Upper lobe of left lung (tissue), 6 donors: ENCODE data around the gene ZNF627. TPM values are rescaled to one million over a fixed set of nuclear protein-coding genes. Genes with fewer than 3 reads are reported as not detected.
A peak's percentile ranks its signal among the peaks of the same experiment; 100 is the strongest.

Experiments used
- ATAC-seq, 2 donors: fragments of 200-7000 bp; cut with Tn5 transposase; one replicate each; pipeline ENCODE4 v1.9.1; 2022; ENCODE audit warnings: mild to moderate bottlenecking in 2 of 2, moderate library complexity in 2 of 2; ENCODE audit not compliant: low FRiP score in 2 of 2
- DNase-seq, 2 donors: peaks; one replicate each; pipeline ENCODE4 v3.0.0-alpha.2; 2019 to 2020
- H3K27ac ChIP-seq, 4 donors: fragments of 200-600 bp; sonication (generic); one replicate each; pipeline ENCODE4 v1.5.1; 2016 to 2019
- H3K27me3 ChIP-seq, 4 donors: fragments of 200-600 bp; sonication (generic); one replicate each; pipeline ENCODE4 v1.5.1; 2017 to 2019
- H3K36me3 ChIP-seq, 4 donors: fragments of 200-600 bp; sonication (generic); one replicate each; pipeline ENCODE4 v1.5.1; 2016 to 2019
- H3K4me1 ChIP-seq, 4 donors: fragments of 200-600 bp; sonication (generic); one replicate each; pipeline ENCODE4 v1.5.1; 2018 to 2019
- H3K4me3 ChIP-seq, 4 donors: fragments of 200-600 bp; sonication (generic); one replicate each; pipeline ENCODE4 v1.5.1; 2017 to 2019; ENCODE audit warnings: mild to moderate bottlenecking in 2 of 4, moderate library complexity in 1 of 4
- H3K9me3 ChIP-seq, 4 donors: fragments of 200-600 bp; sonication (generic); one replicate each; pipeline ENCODE4 v1.5.1; 2018 to 2019
- CTCF ChIP-seq, 6 experiments: fragments of 450-650 bp in 4 of 6; fragments of 200-600 bp in 2 of 6; sonication (generic) in 2 of 6; IDR thresholded peaks; one replicate each; pipeline ENCODE4 v1.5.1; 2016 to 2019; ENCODE audit warnings: antibody characterized with exemption in 6 of 6
- EP300 ChIP-seq, 4 donors: sonication (generic); formaldehyde crosslinking; IDR thresholded peaks; one replicate each; pipeline ENCODE4 v1.5.1; 2017; ENCODE audit warnings: antibody characterized with exemption in 4 of 4, control low read depth in 2 of 4
- POLR2A ChIP-seq, 4 donors: fragments of 450-650 bp; IDR thresholded peaks; one replicate each; pipeline ENCODE4 v1.5.1; 2016 to 2017; ENCODE audit warnings: antibody characterized with exemption in 4 of 4, mild to moderate bottlenecking in 2 of 4
- POLR2AphosphoS5 ChIP-seq, 2 donors: sonication (generic); formaldehyde crosslinking; IDR thresholded peaks; one replicate each; pipeline ENCODE4 v1.5.1; 2017; ENCODE audit warnings: antibody characterized with exemption in 2 of 2
- WGBS, 2 donors: methylation state at CpG; one replicate each; pipeline ENCODE4 v1.1.5; 2017 to 2018; 5-methylcytosine and 5-hydroxymethylcytosine counted together
- total RNA-seq, 6 donors: library from RNA; depleted of rRNA in 4 of 6; stranded (reverse); fragments of >200 nt in 4 of 6; gene quantifications; one replicate each; pipeline versions ENCODE4 v1.1.0 to v1.2.1, GENCODE V29; 2016 to 2021
- donor health status: DM: no; HTN: no; CAD: no; lungs with moderate emphysema.
- donor health status: DM: no; HTN: yes; CAD: no; lungs with severe emphysema.

The ZNF627 gene
- total RNA-seq, 6 donors from 2014 or later: 3.9 to 14.8 (median 10.2) TPM

GRCh38 chr19:11659612-11660011 is 62.3 kb downstream of the ZNF627 start:
- Histone ChIP-seq H3K27ac (no peak overlapping the region), H3K27me3 (no peaks in the 10 kb centered on the region), H3K4me3 (no peak overlapping the region), H3K9me3 (no peaks in the 10 kb centered on the region), H3K36me3 (no peaks in the 10 kb centered on the region), H3K4me1 (no peaks in the 10 kb centered on the region)
- WGBS, 2 donors: 98 to 100% methylated on average over 1 of the region's 1 CpG
- TF ChIP-seq CTCF (IDR thresholded peaks at IDR 0.05): peak in 1 of 6 experiments; percentile 6
- no peak for TF ChIP-seq POLR2AphosphoS5 (IDR thresholded peaks at IDR 0.05)
- DNase-seq (no peak), ATAC-seq (no peak)

GRCh38 chr19:11662278-11662677 is 65.0 kb downstream of the ZNF627 start:
- H3K9me3 ChIP-seq: no peaks in the 10 kb centered on the region
- no peaks in the 10 kb centered on the region for H3K4me1 ChIP-seq
- WGBS, 2 donors: 96% methylated on average over 30 of the region's 30 CpGs
- ATAC-seq (no peak), DNase-seq (peak in 1 of 2 donors; percentile 75)
- H3K27me3 ChIP-seq: no peaks in the 10 kb centered on the region
- H3K4me3 ChIP-seq: no peak overlapping the region
- H3K36me3 ChIP-seq: no peaks in the 10 kb centered on the region
- TF ChIP-seq EP300 (IDR thresholded peaks at IDR 0.05): no peak
- TF ChIP-seq CTCF (IDR thresholded peaks at IDR 0.05): no peak
- TF ChIP-seq POLR2A (IDR thresholded peaks at IDR 0.05): no peak
- no peak for TF ChIP-seq POLR2AphosphoS5 (IDR thresholded peaks at IDR 0.05)
- no peak overlapping the region for H3K27ac ChIP-seq

- H3K27ac ChIP-seq: no peak overlapping the region
- no peak for ATAC-seq
- DNase-seq: no peak
- H3K4me3 ChIP-seq: no peak overlapping the region
- no peak for TF ChIP-seq POLR2AphosphoS5 (IDR thresholded peaks at IDR 0.05)
- TF ChIP-seq CTCF (IDR thresholded peaks at IDR 0.05): no peak
- no peak for TF ChIP-seq EP300 (IDR thresholded peaks at IDR 0.05)
- no peak for TF ChIP-seq POLR2A (IDR thresholded peaks at IDR 0.05)
- H3K36me3 ChIP-seq: no peaks in the 10 kb centered on the region
- H3K27me3 ChIP-seq: no peaks in the 10 kb centered on the region
- no peaks in the 10 kb centered on the region for H3K4me1 ChIP-seq
- no peaks in the 10 kb centered on the region for H3K9me3 ChIP-seq
- WGBS, 2 donors: 64 to 75% methylated on average over 8 of the region's 8 CpGs
Measured at GRCh38 chr19:11663181-11663591, 65.9 kb downstream of the ZNF627 start.

Other genes starting within 250 kb of the ZNF627 start
- 10 to 100 TPM; 10.8 to 53.8 (median 26.0) TPM for gene PLPPR2, start 242.1 kb upstream of the ZNF627 start, total RNA-seq
- gene SWSAP1, start 222.8 kb upstream of the ZNF627 start, total RNA-seq: 10 to 100 TPM in 1 of 6 donors, 1 to 10 TPM in 4, under 1 TPM in 1; 0.89 to 13.6 (median 3.7) TPM
- gene EPOR, start 213.2 kb upstream of the ZNF627 start, total RNA-seq: 10 to 100 TPM in 4 of 6 donors, 1 to 10 TPM in 2; 7.5 to 45.1 (median 15.5) TPM
- gene RGL3, start 178.2 kb upstream of the ZNF627 start, total RNA-seq: 100 to 1,000 TPM in 1 of 6 donors, 10 to 100 TPM in 5; 18.5 to 242 (median 44.6) TPM
- gene ODAD3, start 162.4 kb upstream of the ZNF627 start, total RNA-seq: 10 to 100 TPM in 1 of 6 donors, 1 to 10 TPM in 4, under 1 TPM in 1; 0.34 to 11.1 (median 4.1) TPM
- gene PRKCSH, start 161.8 kb upstream of the ZNF627 start, total RNA-seq: 100 to 1,000 TPM; 124 to 341 (median 187) TPM
- gene ELAVL3, start 116.4 kb upstream of the ZNF627 start, total RNA-seq: under 1 TPM in 1 of 6 donors, not detected in 5; 0.03 TPM
- 10 to 100 TPM in 3 of 6 donors, 1 to 10 TPM in 3; 6.8 to 30.4 (median 10.3) TPM for gene ZNF653, start 91.6 kb upstream of the ZNF627 start, total RNA-seq
- gene ECSIT, start 68.3 kb upstream of the ZNF627 start, total RNA-seq: 10 to 100 TPM; 32.1 to 77.5 (median 48.6) TPM
- 10 to 100 TPM in 5 of 6 donors, 1 to 10 TPM in 1; 3.1 to 47.9 (median 20.7) TPM for gene CNN1, start 58.6 kb upstream of the ZNF627 start, total RNA-seq
- gene ELOF1, start 38.3 kb upstream of the ZNF627 start, total RNA-seq: 10 to 100 TPM; 21.0 to 58.3 (median 42.9) TPM
- 100 to 1,000 TPM; 169 to 650 (median 349) TPM for gene ACP5, start 19.8 kb upstream of the ZNF627 start, total RNA-seq
- 10 to 100 TPM in 2 of 6 donors, 1 to 10 TPM in 4; 6.1 to 22.0 (median 7.7) TPM for gene ZNF823, start 141.5 kb downstream of the ZNF627 start, total RNA-seq
- gene ZNF441, start 169.5 kb downstream of the ZNF627 start, total RNA-seq: 10 to 100 TPM in 1 of 6 donors, 1 to 10 TPM in 5; 2.7 to 12.3 (median 6.9) TPM
- 1 to 10 TPM in 4 of 6 donors, under 1 TPM in 1, not detected in 1; 0.55 to 3.4 (median 2.0) TPM for gene ZNF491, start 201.0 kb downstream of the ZNF627 start, total RNA-seq
- gene ZNF440, start 216.8 kb downstream of the ZNF627 start, total RNA-seq: 10 to 100 TPM; 12.4 to 49.2 (median 17.0) TPM